RPMI8226 (cell line): Measurements from ENCODE around the gene DAAM2.

ENCODE experiments used
- DNase-seq: peaks from one replicate; pipeline ENCODE4 v3.0.0-alpha.2; 2015

The DAAM2 gene

GRCh38 chr6:39891976-39892375 lies 99.8 kb downstream of the DAAM2 start:
- DNase-seq, result no peak

DNA sequence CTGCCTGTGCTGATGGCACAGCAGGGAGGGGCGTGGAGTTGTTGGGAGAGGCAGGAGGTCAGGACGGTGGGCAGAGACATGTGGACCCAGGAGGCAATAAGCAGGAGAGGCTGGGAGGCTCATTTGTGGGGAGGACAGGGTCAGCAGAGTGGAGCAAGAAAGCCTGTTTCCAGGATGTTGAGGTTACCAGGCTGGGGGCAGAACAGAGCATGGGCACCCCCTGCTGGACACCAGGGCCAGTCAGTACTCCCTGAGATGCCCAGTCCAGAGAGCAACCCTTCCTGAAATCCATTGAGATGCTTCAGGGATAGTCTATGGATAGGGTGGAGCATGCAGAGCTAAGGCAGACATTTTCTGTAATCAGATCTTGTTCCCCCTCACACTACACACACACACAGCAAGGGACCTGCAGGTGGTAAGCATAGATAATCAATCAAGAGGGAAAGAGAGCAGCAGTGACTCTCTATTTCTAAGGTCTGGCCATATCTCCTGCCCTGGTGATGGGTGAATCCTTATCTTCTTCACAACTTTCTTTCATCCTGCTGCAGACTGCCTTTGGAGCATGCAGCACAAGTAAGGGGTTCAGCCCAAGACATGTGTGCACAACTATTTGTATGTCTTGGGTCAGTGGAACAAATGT lies 100.4 kb downstream of the DAAM2 start:
- DNase-seq, result peak; percentile 23

- DNase-seq, result no peak
Measured at GRCh38 chr6:39893286-39893685, 101.1 kb downstream of the DAAM2 start.

GRCh38 chr6:39896701-39897100 lies 104.5 kb downstream of the DAAM2 start:
- no peak for DNase-seq

DNA sequence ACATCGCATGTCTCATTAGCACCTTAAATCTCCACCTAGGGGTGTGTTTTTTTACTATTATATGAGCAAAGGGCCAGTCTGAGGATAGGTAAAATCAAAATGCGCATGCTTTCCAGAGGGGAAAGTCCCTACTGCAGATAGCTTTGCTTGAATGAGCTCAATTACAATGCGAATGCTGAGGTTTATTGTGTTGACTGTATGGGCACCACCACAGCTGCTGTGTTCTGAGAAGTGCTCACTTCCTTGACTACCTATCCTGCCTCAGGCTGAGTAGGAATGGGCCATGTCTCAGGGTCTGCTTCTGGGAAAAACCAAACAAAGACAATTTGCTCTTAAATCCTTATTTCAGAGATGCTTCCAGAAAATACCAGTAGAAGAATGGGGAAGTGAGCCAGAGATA lies 105.5 kb downstream of the DAAM2 start:
- no peak for DNase-seq

DNA sequence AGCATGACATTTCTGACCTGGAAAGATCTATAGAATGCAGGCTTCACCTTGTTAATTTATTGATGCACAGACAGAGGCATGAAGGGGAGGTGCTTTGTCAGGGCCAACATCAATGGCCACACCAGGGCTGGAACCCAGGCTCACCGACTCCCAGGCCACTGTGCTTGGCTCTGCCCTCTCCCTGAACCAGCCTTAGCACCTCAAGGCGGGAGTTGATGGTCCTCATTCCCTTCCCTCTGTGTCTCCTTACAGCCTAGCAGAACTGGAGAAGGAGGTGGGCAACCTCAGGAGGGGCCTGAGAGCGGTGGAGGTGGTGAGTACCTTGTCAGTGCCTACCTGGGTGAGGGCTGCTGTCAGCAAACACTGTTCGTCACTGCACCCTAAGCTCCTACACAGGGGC lies 106.4 kb downstream of the DAAM2 start:
- DNase-seq, result no peak

- no peak for DNase-seq
Measured at GRCh38 chr6:39899554-39900295, 107.5 kb downstream of the DAAM2 start.

DNA sequence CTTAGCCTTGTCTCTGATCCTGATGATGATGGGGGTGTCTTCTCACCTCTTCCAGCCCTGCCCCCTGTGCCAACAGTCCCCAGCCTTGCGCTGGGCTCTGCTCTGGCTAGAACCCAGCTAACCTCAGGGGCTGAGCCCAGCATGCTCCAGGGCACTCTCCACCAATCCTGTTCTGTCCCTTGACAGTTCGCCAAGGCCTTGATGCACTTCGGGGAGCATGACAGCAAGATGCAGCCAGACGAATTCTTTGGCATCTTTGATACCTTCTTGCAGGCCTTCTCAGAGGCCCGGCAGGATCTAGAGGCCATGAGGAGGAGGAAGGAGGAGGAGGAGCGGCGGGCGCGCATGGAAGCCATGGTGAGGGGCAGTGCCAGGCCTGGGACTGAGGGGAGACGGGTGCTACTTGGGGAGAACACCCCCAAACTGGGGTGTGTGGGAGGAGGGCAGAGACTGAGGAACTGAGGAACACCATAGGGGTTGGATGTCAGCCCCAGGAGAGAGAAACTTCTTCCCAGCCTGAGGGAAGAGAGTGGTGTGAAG lies 109.0 kb downstream of the DAAM2 start:
- DNase-seq, result no peak

DNA sequence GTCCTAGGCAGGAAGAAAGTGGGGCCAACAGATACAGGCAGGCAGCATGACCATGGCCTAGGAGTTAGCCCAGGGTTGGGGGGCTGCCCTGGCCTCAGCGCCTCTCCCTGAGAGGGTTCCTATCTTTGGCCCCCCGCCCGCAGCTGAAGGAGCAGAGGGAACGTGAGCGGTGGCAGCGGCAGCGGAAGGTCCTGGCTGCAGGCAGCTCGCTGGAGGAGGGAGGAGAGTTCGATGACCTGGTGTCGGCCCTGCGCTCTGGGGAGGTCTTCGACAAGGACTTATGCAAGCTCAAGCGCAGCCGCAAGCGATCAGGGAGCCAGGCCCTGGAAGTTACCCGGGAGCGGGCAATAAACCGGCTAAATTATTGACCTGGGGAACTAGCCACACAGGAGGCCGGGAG lies 109.5 kb downstream of the DAAM2 start:
- DNase-seq, result no peak

DNA sequence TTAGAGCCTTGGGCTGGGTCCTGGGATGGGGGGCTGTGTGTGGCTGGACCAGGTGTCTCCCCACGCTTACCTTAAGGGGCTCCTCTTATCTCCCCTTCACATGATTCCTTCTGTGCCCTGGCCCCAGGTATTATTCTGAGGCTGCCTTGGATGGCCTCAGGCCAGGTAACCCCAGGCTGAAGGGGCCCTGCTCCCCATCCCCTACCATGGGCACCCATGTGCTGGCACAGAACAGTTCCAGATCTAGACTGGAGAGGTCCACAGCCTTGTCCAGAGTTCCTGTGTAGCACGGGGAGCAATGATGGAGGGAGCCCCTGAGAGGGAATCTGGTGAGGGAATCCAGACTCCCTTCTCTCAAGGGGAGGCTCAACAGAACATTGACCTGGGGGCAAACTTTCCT lies 110.0 kb downstream of the DAAM2 start:
- DNase-seq, result no peak

DNA sequence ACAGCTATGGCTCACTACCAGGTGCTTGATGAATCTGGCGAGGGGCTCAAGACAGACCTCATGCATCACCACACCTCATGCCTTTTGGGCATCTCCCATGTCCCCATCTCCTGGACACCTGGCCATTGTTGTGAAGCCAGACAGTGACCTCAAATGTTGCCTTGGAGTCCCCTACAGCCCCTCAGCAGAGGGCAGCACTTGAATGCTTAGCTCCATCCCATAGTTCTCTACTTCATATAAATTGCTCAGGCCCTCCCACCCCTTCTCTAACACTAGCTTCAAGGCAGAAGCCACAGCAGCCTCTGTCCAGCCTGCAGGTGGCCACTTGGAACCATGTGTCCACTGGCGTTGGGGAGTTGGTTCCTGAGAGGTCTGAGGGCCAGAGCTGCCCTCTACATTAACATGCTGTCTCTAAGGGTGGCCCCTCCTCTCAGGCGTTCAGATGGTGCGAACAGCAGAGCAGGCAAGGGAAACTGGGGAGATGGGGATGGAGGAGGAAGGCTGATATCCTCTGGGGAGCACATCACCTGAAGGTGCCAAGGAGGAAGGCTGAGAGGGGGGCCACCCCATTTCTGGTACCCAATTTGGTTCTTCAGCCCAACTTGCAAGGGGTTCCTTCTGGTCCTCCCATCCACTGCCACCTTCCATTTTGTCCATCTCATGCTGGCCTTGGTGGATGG lies 110.8 kb downstream of the DAAM2 start:
- no peak for DNase-seq

DNA sequence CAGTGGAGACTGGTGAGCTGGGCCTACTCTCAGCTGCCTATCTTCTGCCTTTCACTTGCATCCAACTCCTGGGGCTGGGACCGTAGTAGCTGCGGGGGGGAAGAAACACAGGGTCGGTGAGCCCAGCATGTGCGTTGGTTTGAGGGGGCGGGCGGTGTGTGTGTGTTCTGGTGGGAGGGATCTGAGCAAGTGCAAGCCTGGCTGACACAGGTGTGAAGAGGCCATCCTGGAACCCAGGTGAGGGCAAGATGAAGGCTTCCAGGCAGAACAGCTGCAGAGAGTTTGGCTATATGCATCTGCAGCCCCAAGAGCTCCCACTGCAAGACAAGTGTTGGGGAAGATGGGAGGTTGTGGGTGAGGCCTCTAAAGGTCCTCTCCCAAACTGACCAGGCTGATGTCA lies 111.5 kb downstream of the DAAM2 start:
- no peak for DNase-seq

GRCh38 chr6:39904946-39905639 lies 112.9 kb downstream of the DAAM2 start:
- no peak for DNase-seq

GRCh38 chr6:39905640-39905975 lies 113.4 kb downstream of the DAAM2 start:
- no peak for DNase-seq

DNA sequence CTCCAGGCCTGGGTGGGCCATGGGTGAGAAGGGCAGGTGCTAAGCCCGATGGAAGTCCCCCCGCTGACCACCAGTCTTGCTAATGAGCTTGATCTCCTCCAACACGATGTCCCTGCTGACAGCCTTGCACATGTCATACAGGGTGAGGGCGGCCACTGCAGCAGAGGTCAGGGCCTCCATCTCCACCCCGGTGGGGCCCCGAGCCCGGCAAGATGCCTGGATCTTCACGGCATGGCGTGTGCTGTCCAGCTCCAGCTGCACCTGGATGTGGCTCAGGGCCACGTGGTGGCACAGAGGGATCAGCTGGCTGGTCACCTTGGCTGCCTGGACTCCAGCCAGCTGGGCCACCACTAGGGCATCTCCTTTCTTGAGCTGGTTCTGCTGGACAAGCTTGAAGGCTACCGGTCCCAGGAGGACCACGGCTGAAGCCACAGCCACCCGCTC lies 114.2 kb downstream of the DAAM2 start:
- DNase-seq, result no peak

- no peak for DNase-seq
Measured at GRCh38 chr6:39907871-39908575, 115.8 kb downstream of the DAAM2 start.

- DNase-seq, result no peak
Measured at GRCh38 chr6:39908838-39909583, 116.8 kb downstream of the DAAM2 start.

DNA sequence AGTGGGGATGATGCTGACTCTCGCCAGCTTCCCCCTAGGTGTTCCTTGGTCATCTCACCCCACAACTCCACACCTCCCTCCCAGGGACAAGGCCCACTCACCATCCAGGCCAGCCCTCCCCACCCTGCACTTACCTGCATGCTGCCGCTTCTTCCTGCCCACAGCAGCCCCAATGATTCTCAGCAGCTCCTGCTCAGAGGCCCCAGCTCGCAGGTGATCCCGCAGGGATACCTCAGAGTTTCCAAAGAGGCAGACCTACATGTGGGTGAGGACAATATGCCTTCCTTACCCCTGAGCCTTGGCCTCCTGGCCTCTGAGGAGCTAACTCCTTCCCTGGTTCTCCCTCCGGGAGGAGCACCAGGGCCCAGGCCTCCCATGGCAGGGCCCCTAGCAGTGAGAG lies 117.5 kb downstream of the DAAM2 start:
- DNase-seq, result no peak

DNA sequence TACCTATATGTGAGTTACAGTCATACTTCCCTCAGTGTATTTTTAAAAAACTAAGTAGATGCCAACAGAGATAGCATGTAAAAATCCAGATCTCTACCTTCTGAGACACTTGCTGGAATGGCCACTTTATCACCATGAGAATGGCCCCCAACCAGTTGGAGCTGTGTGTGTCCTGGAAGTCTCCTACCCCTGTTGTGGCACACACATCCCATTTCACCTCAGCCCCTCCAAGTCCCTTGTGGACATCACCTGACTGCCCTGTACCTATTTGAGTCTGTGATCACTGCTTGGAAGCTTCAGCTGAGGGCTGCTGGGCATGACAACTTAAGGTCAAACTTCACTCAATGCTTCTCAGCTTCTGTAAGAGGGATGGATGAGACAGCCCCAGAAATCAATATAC lies 118.0 kb downstream of the DAAM2 start:
- no peak for DNase-seq

GRCh38 chr6:39910744-39911143 lies 118.6 kb downstream of the DAAM2 start:
- DNase-seq, result no peak

DNA sequence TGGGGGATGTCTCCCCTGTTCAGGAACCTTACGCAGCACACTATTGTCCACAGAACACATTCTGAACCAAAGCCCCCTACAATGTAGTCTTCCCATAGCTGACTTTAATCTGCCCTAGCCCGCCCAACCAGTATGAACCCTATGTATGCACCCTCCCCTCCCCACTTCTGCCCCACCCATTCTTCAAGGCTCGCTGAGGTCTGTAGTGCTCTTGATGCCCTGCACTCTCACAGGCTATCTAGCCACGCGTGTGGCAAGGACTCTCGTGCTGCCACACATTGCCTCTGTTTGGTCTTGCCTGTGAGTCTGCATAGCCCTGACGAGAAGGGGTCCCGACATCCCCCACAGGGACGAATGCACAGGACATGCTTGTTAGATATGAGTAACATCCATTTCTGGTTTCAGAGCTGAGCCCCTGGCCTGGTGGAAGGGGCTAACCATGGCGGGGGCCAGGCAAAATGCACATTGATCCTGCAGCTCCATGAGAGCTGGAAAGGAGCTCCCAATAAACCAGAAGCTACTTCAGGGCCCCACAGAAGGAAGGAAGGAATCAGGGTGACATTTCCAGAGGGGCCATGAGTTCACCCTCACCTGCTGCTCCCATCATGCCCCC lies 119.4 kb downstream of the DAAM2 start:
- no peak for DNase-seq

DNA sequence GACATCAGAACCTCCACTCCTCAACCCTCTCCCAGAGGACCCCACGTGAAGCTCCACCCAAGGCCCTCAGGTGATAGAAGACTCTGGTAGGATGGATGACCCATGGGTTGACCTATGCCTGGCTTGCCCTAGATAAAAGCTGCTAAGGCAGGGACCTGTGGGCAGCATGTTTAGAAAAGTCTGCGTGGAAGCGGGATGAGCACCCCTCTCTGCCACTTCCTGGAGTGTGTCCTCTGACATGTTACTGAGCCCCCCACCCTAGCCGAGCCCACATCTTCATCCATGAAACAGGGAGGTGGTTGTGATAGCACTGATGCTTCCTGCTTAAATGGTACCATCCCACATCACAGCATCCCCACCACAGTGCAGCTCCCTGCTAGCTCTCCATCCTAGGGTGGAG lies 120.3 kb downstream of the DAAM2 start:
- DNase-seq, result no peak
